CD4-positive, alpha-beta T cell (primary cell): Measurements from ENCODE around the gene TAS2R60. TPM values are rescaled to one million over a fixed set of nuclear protein-coding genes. Genes with fewer than 3 reads are reported as not detected.

Experiments used
- ATAC-seq: fragments of 200-7000 bp; cut with Tn5 transposase; one replicate; pipeline ENCODE4 v1.10.0; 2022; ENCODE audit warnings: mild to moderate bottlenecking; ENCODE audit not compliant: poor library complexity
- CTCF ChIA-PET: fragments of 350-600 bp; sonication (Branson Sonifier 250); formaldehyde crosslinking; loops from one replicate; lab custom pipeline; 2021; ENCODE audit warnings: antibody characterized with exemption, inconsistent platforms; lab: Charles Lee
- POLR2A ChIA-PET: fragments of 350-600 bp; sonication (Branson Sonifier 250); formaldehyde crosslinking; loops from one replicate; lab custom pipeline; 2021; ENCODE audit warnings: antibody characterized with exemption, inconsistent platforms; lab: Charles Lee
- DNase-seq, 14 experiments: peaks; one replicate each; pipeline ENCODE4 v3.0.0-alpha.2; 2013 to 2020; ENCODE audit warnings: mixed read lengths in 2 of 14
- H3K27ac ChIP-seq, 2 donors: one replicate each; pipeline versions ENCODE4 v1.5.1 to v1.7.0; 2013; ENCODE audit warnings: low read length in 2 of 2, low read depth in 1 of 2, mild to moderate bottlenecking in 1 of 2
- H3K27me3 ChIP-seq, 2 experiments: 1 replicate in 1 of 2; 2 replicates in 1 of 2; pipeline versions ENCODE4 v1.6.1 to v1.7.0; 2013; ENCODE audit warnings: low read length in 2 of 2, control low read depth in 1 of 2, mild to moderate bottlenecking in 1 of 2, moderate library complexity in 1 of 2; ENCODE audit not compliant: insufficient read depth in 2 of 2, control insufficient read depth in 1 of 2
- H3K36me3 ChIP-seq: one replicate; pipeline ENCODE4 v1.6.1; 2013; ENCODE audit warnings: low read length, control low read depth; ENCODE audit not compliant: insufficient read depth
- H3K4me1 ChIP-seq: one replicate; pipeline ENCODE4 v1.6.1; 2013; ENCODE audit warnings: low read length, control low read depth; ENCODE audit not compliant: insufficient read depth
- H3K4me3 ChIP-seq: one replicate; pipeline ENCODE4 v1.5.1; 2013; ENCODE audit warnings: mild to moderate bottlenecking, low read length, moderate library complexity
- H3K9me3 ChIP-seq, 2 experiments: 1 replicate in 1 of 2; 2 replicates in 1 of 2; pipeline versions ENCODE4 v1.6.1 to v1.7.0; 2013; ENCODE audit warnings: low read length in 2 of 2, mild to moderate bottlenecking in 2 of 2, control low read depth in 1 of 2, moderate library complexity in 1 of 2; ENCODE audit not compliant: control insufficient read depth in 1 of 2, insufficient read depth in 1 of 2
- H3K27ac Mint-ChIP-seq: one replicate; pipeline ENCODE4 v1.8.0; 2020; ENCODE audit warnings: mixed read lengths
- H3K27me3 Mint-ChIP-seq: one replicate; pipeline ENCODE4 v1.8.0; 2021; ENCODE audit warnings: mixed read lengths
- H3K36me3 Mint-ChIP-seq: one replicate; pipeline ENCODE4 v1.8.0; 2021; ENCODE audit warnings: low read depth, mixed read lengths
- H3K4me1 Mint-ChIP-seq: one replicate; pipeline ENCODE4 v1.8.0; 2021; ENCODE audit warnings: low read depth, mixed read lengths
- H3K4me3 Mint-ChIP-seq: one replicate; pipeline ENCODE4 v1.8.0; 2020; ENCODE audit warnings: mild to moderate bottlenecking, mixed read lengths
- H3K9me3 Mint-ChIP-seq: one replicate; pipeline ENCODE4 v1.8.0; 2020; ENCODE audit warnings: mixed read lengths
- CTCF ChIP-seq: fragments of 200-600 bp; IDR thresholded peaks from one replicate; pipeline ENCODE4 v1.8.0; 2022; ENCODE audit warnings: antibody characterized with exemption, mild to moderate bottlenecking
- intact Hi-C, 2 experiments: fragments of 100-400 bp; cut with DNase I in 1 of 2; cut with micrococcal nuclease in 1 of 2; formaldehyde crosslinking; loops; one replicate each; pipeline versions ENCODE4 v1.15.1 to v1.9.0; 2023 to 2025; cut with DNase I, micrococcal nuclease
- total RNA-seq, 174 experiments: library from RNA in 2 of 174; stranded (reverse) in 2 of 174; gene quantifications; one replicate each; pipeline ENCODE4 v1.2.3 and lab custom pipeline; 2021 to 2026

TAS2R60 gene
- total RNA-seq, 2 experiments from 2014 or later: 0.47 to 0.61 TPM

- intact Hi-C loops: no loop called here
- DNase-seq (no peak), ATAC-seq (no peak)
- CTCF ChIA-PET: no interaction called here
- H3K27ac ChIP-seq: no peak overlapping the region
- no peak for TF ChIP-seq CTCF
- H3K27ac Mint-ChIP-seq: no peak overlapping the region
- H3K36me3 ChIP-seq: peaks cover 2% of the 10 kb centered on the region
- peaks cover 18% of the 10 kb centered on the region for H3K4me1 Mint-ChIP-seq
- no peaks in the 10 kb centered on the region for H3K9me3 ChIP-seq
- POLR2A ChIA-PET: no interaction called here
- no peaks in the 10 kb centered on the region for H3K27me3 ChIP-seq
- no peaks in the 10 kb centered on the region for H3K9me3 Mint-ChIP-seq
- H3K27me3 Mint-ChIP-seq: no peaks in the 10 kb centered on the region
- H3K4me3 Mint-ChIP-seq: no peak overlapping the region
- no peak overlapping the region for H3K4me3 ChIP-seq
- peaks cover 25% of the 10 kb centered on the region for H3K36me3 Mint-ChIP-seq
- no peaks in the 10 kb centered on the region for H3K4me1 ChIP-seq
Measured at GRCh38 chr7:143448429-143448828, 5.2 kb downstream of the TAS2R60 start.

- Mint-ChIP-seq H3K36me3 (peaks cover 25% of the 10 kb centered on the region), H3K4me1 (peaks cover 23% of the 10 kb centered on the region), H3K4me3 (no peak overlapping the region), H3K27ac (no peak overlapping the region), H3K9me3 (no peaks in the 10 kb centered on the region), H3K27me3 (no peaks in the 10 kb centered on the region)
- ChIA-PET CTCF (no interaction called here), POLR2A (no interaction called here)
- intact Hi-C loops: no loop called here
- DNase-seq (no peak), ATAC-seq (no peak)
- H3K36me3 ChIP-seq: no peaks in the 10 kb centered on the region
- H3K27ac ChIP-seq: no peak overlapping the region
- no peaks in the 10 kb centered on the region for H3K9me3 ChIP-seq
- no peaks in the 10 kb centered on the region for H3K27me3 ChIP-seq
- no peak for TF ChIP-seq CTCF
- H3K4me1 ChIP-seq: no peaks in the 10 kb centered on the region
- H3K4me3 ChIP-seq: no peak overlapping the region
Measured at GRCh38 chr7:143449793-143450192, 6.5 kb downstream of the TAS2R60 start.

GRCh38 chr7:143451122-143451521, 7.9 kb downstream of the TAS2R60 start:
- CTCF ChIA-PET: no interaction called here
- POLR2A ChIA-PET: interaction anchor here (0.6 kb wide), 1 partner anchor 1857 kb away, joined by 4 read pairs; no protein-coding TSS in a partner anchor
- no peaks in the 10 kb centered on the region for H3K27me3 Mint-ChIP-seq

More at GRCh38 chr7:143451122-143451521, 7.9 kb downstream of the TAS2R60 start:
- peaks cover 27% of the 10 kb centered on the region for H3K36me3 Mint-ChIP-seq
- H3K36me3 ChIP-seq: no peaks in the 10 kb centered on the region
- peaks cover 23% of the 10 kb centered on the region for H3K4me1 Mint-ChIP-seq
- H3K4me1 ChIP-seq: no peaks in the 10 kb centered on the region
- no peaks in the 10 kb centered on the region for H3K27me3 ChIP-seq
- H3K4me3 ChIP-seq: no peak overlapping the region
- no peaks in the 10 kb centered on the region for H3K9me3 ChIP-seq
- H3K27ac Mint-ChIP-seq: no peak overlapping the region
- DNase-seq (no peak), ATAC-seq (no peak)
- no peak overlapping the region for H3K4me3 Mint-ChIP-seq
- H3K9me3 Mint-ChIP-seq: no peaks in the 10 kb centered on the region
- no peak for TF ChIP-seq CTCF
- intact Hi-C loops: no loop called here
- no peak overlapping the region for H3K27ac ChIP-seq
